ENCODE measurements around the gene VWA8.
A peak's percentile ranks its signal among the peaks of the same experiment; 100 is the strongest.
"Not testable (repeated sequence)": the region's sequence is repeated elsewhere in the genome, so short reads cannot be mapped to it uniquely, and the experiment has no call there.

The VWA8 gene

GRCh38 chr13:41548031-41548430 is 412.9 kb downstream of the VWA8 start:
- Histone ChIP-seq H3K9ac (ENCODE audit: low read length) (no peak overlapping the region), H3K27me3 (ENCODE audit: control insufficient read depth, insufficient read depth, low read length) (no peaks in the 10 kb centered on the region), H3K4me3 (ENCODE audit: low read length) (no peak overlapping the region), H3K27ac (ENCODE audit: low read depth, low read length) (peak overlapping the region; percentile 34), H3K36me3 (ENCODE audit: control insufficient read depth, insufficient read depth, low read length) (no peaks in the 10 kb centered on the region), H3K4me1 (ENCODE audit: control insufficient read depth, insufficient read depth, low read length) (no peaks in the 10 kb centered on the region)

- Histone ChIP-seq H3K36me3 (ENCODE audit: control insufficient read depth, insufficient read depth, low read length) (no peaks in the 10 kb centered on the region), H3K4me1 (ENCODE audit: control insufficient read depth, insufficient read depth, low read length) (no peaks in the 10 kb centered on the region), H3K4me3 (ENCODE audit: low read length) (no peak overlapping the region), H3K27me3 (ENCODE audit: control insufficient read depth, insufficient read depth, low read length) (no peaks in the 10 kb centered on the region), H3K27ac (ENCODE audit: low read depth, low read length) (peak overlapping the region; percentile 34), H3K9ac (ENCODE audit: low read length) (no peak overlapping the region)
Measured at GRCh38 chr13:41547251-41548000, 413.5 kb downstream of the VWA8 start.

- H3K4me1 ChIP-seq (ENCODE audit: control insufficient read depth, insufficient read depth, low read length): no peaks in the 10 kb centered on the region
- H3K27ac ChIP-seq (ENCODE audit: low read depth, low read length): no peak overlapping the region
- no peaks in the 10 kb centered on the region for H3K27me3 ChIP-seq (ENCODE audit: control insufficient read depth, insufficient read depth, low read length)
- no peaks in the 10 kb centered on the region for H3K36me3 ChIP-seq (ENCODE audit: control insufficient read depth, insufficient read depth, low read length)
- no peak overlapping the region for H3K9ac ChIP-seq (ENCODE audit: low read length)
- no peak overlapping the region for H3K4me3 ChIP-seq (ENCODE audit: low read length)
Measured at GRCh38 chr13:41546372-41547190, 414.3 kb downstream of the VWA8 start.

- H3K27ac ChIP-seq (ENCODE audit: low read depth, low read length): no peak overlapping the region
- H3K36me3 ChIP-seq (ENCODE audit: control insufficient read depth, insufficient read depth, low read length): no peaks in the 10 kb centered on the region
- H3K4me1 ChIP-seq (ENCODE audit: control insufficient read depth, insufficient read depth, low read length): no peaks in the 10 kb centered on the region
- no peak overlapping the region for H3K9ac ChIP-seq (ENCODE audit: low read length)
- no peaks in the 10 kb centered on the region for H3K27me3 ChIP-seq (ENCODE audit: control insufficient read depth, insufficient read depth, low read length)
- no peak overlapping the region for H3K4me3 ChIP-seq (ENCODE audit: low read length)
Measured at GRCh38 chr13:41545432-41545707, 415.5 kb downstream of the VWA8 start.

GRCh38 chr13:41543664-41544300 is 417.1 kb downstream of the VWA8 start:
- no peak overlapping the region for H3K27ac ChIP-seq (ENCODE audit: low read depth, low read length)
- no peak overlapping the region for H3K4me3 ChIP-seq (ENCODE audit: low read length)
- H3K9ac ChIP-seq (ENCODE audit: low read length): no peak overlapping the region
- no peaks in the 10 kb centered on the region for H3K4me1 ChIP-seq (ENCODE audit: control insufficient read depth, insufficient read depth, low read length)
- no peaks in the 10 kb centered on the region for H3K36me3 ChIP-seq (ENCODE audit: control insufficient read depth, insufficient read depth, low read length)
- no peaks in the 10 kb centered on the region for H3K27me3 ChIP-seq (ENCODE audit: control insufficient read depth, insufficient read depth, low read length)

GRCh38 chr13:41542799-41543198 is 418.1 kb downstream of the VWA8 start:
- not testable (repeated sequence) for H3K27me3 ChIP-seq (ENCODE audit: control insufficient read depth, insufficient read depth, low read length); H3K27ac ChIP-seq (ENCODE audit: low read depth, low read length); H3K9ac ChIP-seq (ENCODE audit: low read length); H3K4me3 ChIP-seq (ENCODE audit: low read length); H3K36me3 ChIP-seq (ENCODE audit: control insufficient read depth, insufficient read depth, low read length); H3K4me1 ChIP-seq (ENCODE audit: control insufficient read depth, insufficient read depth, low read length)

- Histone ChIP-seq H3K4me1 (ENCODE audit: control insufficient read depth, insufficient read depth, low read length) (no peaks in the 10 kb centered on the region), H3K27ac (ENCODE audit: low read depth, low read length) (no peak overlapping the region), H3K4me3 (ENCODE audit: low read length) (no peak overlapping the region), H3K27me3 (ENCODE audit: control insufficient read depth, insufficient read depth, low read length) (no peaks in the 10 kb centered on the region), H3K36me3 (ENCODE audit: control insufficient read depth, insufficient read depth, low read length) (no peaks in the 10 kb centered on the region), H3K9ac (ENCODE audit: low read length) (no peak overlapping the region)
Measured at GRCh38 chr13:41542281-41542680, 418.6 kb downstream of the VWA8 start.

GRCh38 chr13:41541142-41541938 is 419.6 kb downstream of the VWA8 start:
- no peak overlapping the region for H3K9ac ChIP-seq (ENCODE audit: low read length)
- no peaks in the 10 kb centered on the region for H3K4me1 ChIP-seq (ENCODE audit: control insufficient read depth, insufficient read depth, low read length)
- no peak overlapping the region for H3K27ac ChIP-seq (ENCODE audit: low read depth, low read length)
- no peaks in the 10 kb centered on the region for H3K27me3 ChIP-seq (ENCODE audit: control insufficient read depth, insufficient read depth, low read length)
- H3K4me3 ChIP-seq (ENCODE audit: low read length): no peak overlapping the region
- no peaks in the 10 kb centered on the region for H3K36me3 ChIP-seq (ENCODE audit: control insufficient read depth, insufficient read depth, low read length)

GRCh38 chr13:41540240-41540639 is 420.7 kb downstream of the VWA8 start:
- not testable (repeated sequence) for H3K27me3 ChIP-seq (ENCODE audit: control insufficient read depth, insufficient read depth, low read length); H3K4me3 ChIP-seq (ENCODE audit: low read length); H3K36me3 ChIP-seq (ENCODE audit: control insufficient read depth, insufficient read depth, low read length); H3K4me1 ChIP-seq (ENCODE audit: control insufficient read depth, insufficient read depth, low read length); H3K27ac ChIP-seq (ENCODE audit: low read depth, low read length); H3K9ac ChIP-seq (ENCODE audit: low read length)

- H3K36me3 ChIP-seq (ENCODE audit: control insufficient read depth, insufficient read depth, low read length): no peaks in the 10 kb centered on the region
- H3K27me3 ChIP-seq (ENCODE audit: control insufficient read depth, insufficient read depth, low read length): no peaks in the 10 kb centered on the region
- no peak overlapping the region for H3K27ac ChIP-seq (ENCODE audit: low read depth, low read length)
- no peaks in the 10 kb centered on the region for H3K4me1 ChIP-seq (ENCODE audit: control insufficient read depth, insufficient read depth, low read length)
- no peak overlapping the region for H3K9ac ChIP-seq (ENCODE audit: low read length)
- no peak overlapping the region for H3K4me3 ChIP-seq (ENCODE audit: low read length)
Measured at GRCh38 chr13:41533266-41534052, 427.4 kb downstream of the VWA8 start.

GRCh38 chr13:41528021-41528420 is 432.9 kb downstream of the VWA8 start:
- no peak overlapping the region for H3K27ac ChIP-seq (ENCODE audit: low read depth, low read length)
- no peaks in the 10 kb centered on the region for H3K4me1 ChIP-seq (ENCODE audit: control insufficient read depth, insufficient read depth, low read length)
- no peaks in the 10 kb centered on the region for H3K36me3 ChIP-seq (ENCODE audit: control insufficient read depth, insufficient read depth, low read length)
- no peaks in the 10 kb centered on the region for H3K27me3 ChIP-seq (ENCODE audit: control insufficient read depth, insufficient read depth, low read length)
- no peak overlapping the region for H3K9ac ChIP-seq (ENCODE audit: low read length)
- no peak overlapping the region for H3K4me3 ChIP-seq (ENCODE audit: low read length)
